Measurements from ENCODE around the gene COL2A1. TPM values are rescaled to one million over a fixed set of nuclear protein-coding genes. Genes with fewer than 3 reads are reported as not detected.

The COL2A1 gene
- total and polyA plus RNA-seq, 4 donors, result not detected

DNA sequence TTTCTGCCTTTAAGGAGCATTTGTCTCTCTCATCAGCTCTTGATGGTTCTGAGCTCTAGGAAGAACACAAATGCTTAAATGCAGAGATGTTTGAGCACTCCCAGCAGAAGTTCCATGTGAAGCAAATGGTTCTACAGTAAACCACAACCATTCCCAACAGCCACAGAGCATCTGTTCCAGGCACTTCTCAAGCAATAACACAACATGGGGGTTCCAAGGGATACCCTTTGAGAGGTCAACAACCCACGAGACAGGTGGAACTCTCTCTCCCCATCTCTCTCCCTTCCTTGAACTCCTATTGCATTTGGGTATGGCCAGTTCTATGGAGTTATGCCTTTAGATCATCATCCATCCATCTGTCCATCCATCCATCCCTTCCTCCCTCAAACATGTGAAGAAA lies 5.2 kb upstream of the COL2A1 start:
- ATAC-seq (ENCODE audit: low FRiP score), result no peak
- 81 to 82% methylated on average over 1 of the region's 1 CpG for WGBS, 2 donors
- no peaks in the 10 kb centered on the region for H3K4me1 ChIP-seq (ENCODE audit: control insufficient read depth in 1 of 2, insufficient read depth in 2 of 2, low read length in 2 of 2)
- no peaks in the 10 kb centered on the region for H3K9me3 ChIP-seq (ENCODE audit: control insufficient read depth, low read length)
- no peak overlapping the region for H3K4me3 ChIP-seq (ENCODE audit: low read length in 2 of 2)
- H3K36me3 ChIP-seq (ENCODE audit: control insufficient read depth in 1 of 2, insufficient read depth in 2 of 2, low read length in 1 of 2), result no peaks in the 10 kb centered on the region
- no peak overlapping the region for H3K27ac ChIP-seq (ENCODE audit: low read depth in 1 of 2, low read length in 2 of 2)
- DNase-seq, result no peak
- peaks cover 0 to 1% of the 10 kb centered on the region in 2 donors for H3K27me3 ChIP-seq (ENCODE audit: control insufficient read depth in 1 of 2, insufficient read depth in 2 of 2, low read length in 1 of 2)
- intact Hi-C loops (cut with DNase I), result no loop called here

- Histone ChIP-seq H3K4me3 (ENCODE audit: low read length in 2 of 2) (no peak overlapping the region), H3K36me3 (ENCODE audit: control insufficient read depth in 1 of 2, insufficient read depth in 2 of 2, low read length in 1 of 2) (no peaks in the 10 kb centered on the region), H3K4me1 (ENCODE audit: control insufficient read depth in 1 of 2, insufficient read depth in 2 of 2, low read length in 2 of 2) (no peaks in the 10 kb centered on the region), H3K27me3 (ENCODE audit: control insufficient read depth in 1 of 2, insufficient read depth in 2 of 2, low read length in 1 of 2) (peaks cover 0 to 1% of the 10 kb centered on the region in 2 donors), H3K9me3 (ENCODE audit: control insufficient read depth, low read length) (no peaks in the 10 kb centered on the region), H3K27ac (ENCODE audit: low read depth in 1 of 2, low read length in 2 of 2) (no peak overlapping the region)
- WGBS, 2 donors, result 76 to 77% methylated on average over 4 of the region's 4 CpGs
- no peak for ATAC-seq (ENCODE audit: low FRiP score)
- DNase-seq, result no peak
- intact Hi-C loops (cut with DNase I), result no loop called here
These were observed 4.7 kb upstream of the COL2A1 start for GRCh38 chr12:48008950-48009349.

DNA sequence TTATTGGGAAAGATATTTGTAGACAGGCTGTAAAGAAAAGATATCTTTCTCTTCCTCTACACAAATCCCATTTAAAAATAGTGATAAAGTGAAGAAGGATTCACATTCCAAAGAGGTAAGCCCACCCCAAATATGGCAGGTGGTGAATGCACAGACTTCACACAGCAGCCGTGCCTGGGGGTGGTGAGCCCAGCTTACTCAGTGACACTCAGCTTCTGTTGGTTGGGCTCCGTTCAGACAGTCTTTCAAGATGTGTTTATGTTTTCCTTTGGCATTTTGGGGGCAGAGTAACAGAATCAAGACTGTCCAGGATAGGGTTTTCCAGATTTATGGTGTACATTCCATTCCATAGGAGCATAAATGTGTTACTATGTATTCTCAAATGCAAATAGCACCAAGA lies 4.1 kb upstream of the COL2A1 start:
- Histone ChIP-seq H3K9me3 (ENCODE audit: control insufficient read depth, low read length) (no peaks in the 10 kb centered on the region), H3K27ac (ENCODE audit: low read depth in 1 of 2, low read length in 2 of 2) (no peak overlapping the region), H3K36me3 (ENCODE audit: control insufficient read depth in 1 of 2, insufficient read depth in 2 of 2, low read length in 1 of 2) (no peaks in the 10 kb centered on the region), H3K4me3 (ENCODE audit: low read length in 2 of 2) (no peak overlapping the region), H3K4me1 (ENCODE audit: control insufficient read depth in 1 of 2, insufficient read depth in 2 of 2, low read length in 2 of 2) (no peaks in the 10 kb centered on the region), H3K27me3 (ENCODE audit: control insufficient read depth in 1 of 2, insufficient read depth in 2 of 2, low read length in 1 of 2) (peaks cover 0 to 1% of the 10 kb centered on the region in 2 donors)
- DNase-seq, result no peak
- ATAC-seq (ENCODE audit: low FRiP score), result no peak
- WGBS, 2 donors, result 43 to 46% methylated on average over 2 of the region's 2 CpGs
- intact Hi-C loops (cut with DNase I), result no loop called here

DNA sequence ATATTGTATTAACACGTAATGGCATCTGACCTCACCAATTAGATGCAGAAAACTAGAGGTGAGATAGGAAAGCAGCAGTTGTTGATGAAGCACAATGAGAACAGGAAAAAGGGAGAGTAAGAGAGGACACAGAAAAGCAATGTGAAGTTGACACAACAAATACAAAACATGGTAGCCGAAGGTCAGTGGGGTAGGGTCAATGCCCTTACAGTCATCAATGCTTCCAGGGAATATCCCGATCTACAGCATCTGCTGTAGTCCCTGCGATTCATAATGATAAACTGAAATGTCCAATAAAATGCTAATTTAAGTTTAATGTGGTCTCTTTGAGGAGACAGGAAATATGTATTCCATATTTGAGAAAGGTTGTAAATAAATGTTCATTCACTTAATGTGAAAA lies 2.9 kb upstream of the COL2A1 start:
- Histone ChIP-seq H3K4me3 (ENCODE audit: low read length in 2 of 2) (no peak overlapping the region), H3K4me1 (ENCODE audit: control insufficient read depth in 1 of 2, insufficient read depth in 2 of 2, low read length in 2 of 2) (no peaks in the 10 kb centered on the region), H3K9me3 (ENCODE audit: control insufficient read depth, low read length) (no peaks in the 10 kb centered on the region), H3K27ac (ENCODE audit: low read depth in 1 of 2, low read length in 2 of 2) (no peak overlapping the region), H3K36me3 (ENCODE audit: control insufficient read depth in 1 of 2, insufficient read depth in 2 of 2, low read length in 1 of 2) (no peaks in the 10 kb centered on the region), H3K27me3 (ENCODE audit: control insufficient read depth in 1 of 2, insufficient read depth in 2 of 2, low read length in 1 of 2) (peaks cover 0 to 1% of the 10 kb centered on the region in 2 donors)
- no peak for ATAC-seq (ENCODE audit: low FRiP score)
- DNase-seq, result no peak
- intact Hi-C loops (cut with DNase I), result no loop called here
- 90 to 91% methylated on average over 4 of the region's 4 CpGs for WGBS, 2 donors

- Histone ChIP-seq H3K4me3 (ENCODE audit: low read length in 2 of 2) (no peak overlapping the region), H3K27ac (ENCODE audit: low read depth in 1 of 2, low read length in 2 of 2) (no peak overlapping the region), H3K9me3 (ENCODE audit: control insufficient read depth, low read length) (no peaks in the 10 kb centered on the region), H3K36me3 (ENCODE audit: control insufficient read depth in 1 of 2, insufficient read depth in 2 of 2, low read length in 1 of 2) (no peaks in the 10 kb centered on the region), H3K27me3 (ENCODE audit: control insufficient read depth in 1 of 2, insufficient read depth in 2 of 2, low read length in 1 of 2) (no peaks in the 10 kb centered on the region), H3K4me1 (ENCODE audit: control insufficient read depth in 1 of 2, insufficient read depth in 2 of 2, low read length in 2 of 2) (no peaks in the 10 kb centered on the region)
- ATAC-seq (ENCODE audit: low FRiP score) (no peak), DNase-seq (no peak)
- intact Hi-C loops (cut with DNase I), result no loop called here
These were observed 1.4 kb upstream of the COL2A1 start for GRCh38 chr12:48005750-48006021.

DNA sequence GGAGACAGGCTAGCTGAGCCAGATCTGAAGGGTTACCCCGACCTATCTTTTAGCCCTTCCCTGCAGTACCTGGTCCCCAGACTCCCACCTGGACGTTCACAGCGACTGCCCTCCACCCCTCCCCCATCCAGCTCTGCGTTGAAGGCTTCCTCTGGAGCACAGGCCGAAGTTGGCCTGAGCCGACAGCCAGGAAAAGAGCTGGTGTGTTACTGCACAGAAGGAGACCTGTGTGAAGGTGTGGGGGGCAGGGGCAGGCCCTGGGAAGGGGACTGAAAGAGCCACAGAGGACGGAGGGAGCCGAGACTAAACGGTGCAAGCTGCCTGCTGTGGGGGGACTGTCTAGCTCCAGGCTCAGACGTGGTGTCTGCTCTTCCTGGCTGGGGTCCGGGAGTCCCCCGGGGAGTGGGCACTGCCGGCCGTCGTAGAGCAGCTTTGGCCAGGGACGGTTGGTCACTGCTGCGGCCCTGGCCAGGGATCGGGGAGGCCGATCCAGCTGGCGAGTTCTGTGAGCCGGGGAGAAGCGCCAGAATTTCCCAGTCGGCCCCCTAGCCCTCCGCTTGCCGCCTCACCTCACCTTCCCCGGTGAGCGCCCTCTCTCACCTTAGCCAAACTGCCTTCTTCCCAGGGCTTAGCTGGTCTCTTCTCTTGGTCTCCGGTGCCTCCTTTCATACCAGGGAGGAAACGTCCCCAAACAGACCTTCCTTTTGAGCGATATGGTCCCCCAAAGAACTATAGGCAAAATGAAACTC lies 899 bp upstream of the COL2A1 start:
- intact Hi-C loops (cut with DNase I), result no loop called here
- ATAC-seq (ENCODE audit: low FRiP score) (no peak), DNase-seq (no peak)
- H3K27me3 ChIP-seq (ENCODE audit: control insufficient read depth in 1 of 2, insufficient read depth in 2 of 2, low read length in 1 of 2), result no peaks in the 10 kb centered on the region
- H3K27ac ChIP-seq (ENCODE audit: low read depth in 1 of 2, low read length in 2 of 2), result no peak overlapping the region
- H3K36me3 ChIP-seq (ENCODE audit: control insufficient read depth in 1 of 2, insufficient read depth in 2 of 2, low read length in 1 of 2), result no peaks in the 10 kb centered on the region
- no peaks in the 10 kb centered on the region for H3K9me3 ChIP-seq (ENCODE audit: control insufficient read depth, low read length)
- 35 to 40% methylated on average over 30 of the region's 30 CpGs for WGBS, 2 donors
- H3K4me3 ChIP-seq (ENCODE audit: low read length in 2 of 2), result no peak overlapping the region
- no peaks in the 10 kb centered on the region for H3K4me1 ChIP-seq (ENCODE audit: control insufficient read depth in 1 of 2, insufficient read depth in 2 of 2, low read length in 2 of 2)

DNA sequence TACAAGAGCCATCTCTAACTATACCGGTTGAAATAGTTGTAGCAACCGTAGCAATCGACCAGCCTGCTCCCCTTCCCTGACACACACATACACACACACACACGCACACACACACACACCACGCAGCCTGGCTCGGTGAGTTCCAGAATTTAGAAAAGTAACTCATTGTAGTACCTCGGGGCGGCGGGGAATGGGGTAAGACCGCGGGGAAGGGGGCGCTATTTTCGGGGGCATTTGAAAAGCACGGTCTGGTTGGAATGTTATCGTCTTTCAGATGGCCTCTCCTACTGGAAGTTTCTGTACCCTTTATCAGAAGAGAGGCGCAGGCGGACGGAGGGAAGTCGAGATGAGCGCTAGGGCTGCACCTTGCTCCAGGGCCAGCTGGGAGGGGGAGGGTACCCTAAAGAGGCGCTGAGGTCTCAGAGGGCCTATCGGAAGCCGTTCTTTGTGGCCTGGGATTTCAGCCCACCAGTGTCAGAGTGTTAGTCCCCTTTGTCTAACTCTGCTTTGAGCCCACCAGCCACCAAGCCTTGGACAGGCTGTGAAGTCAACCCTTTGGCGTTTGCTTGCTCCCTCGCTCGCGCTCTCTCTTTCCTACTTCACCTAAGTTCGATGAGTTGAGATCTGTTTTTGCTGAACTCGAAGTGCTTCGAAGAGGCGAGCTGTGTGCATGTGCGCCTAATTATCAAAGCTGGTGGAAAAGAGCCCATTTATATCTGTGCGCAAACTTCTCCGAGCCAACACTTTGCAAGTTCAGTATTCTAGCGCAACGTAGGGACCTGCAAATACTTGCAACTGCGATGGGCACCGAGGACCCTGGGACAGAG lies 837 bp downstream of the COL2A1 start:
- H3K36me3 ChIP-seq (ENCODE audit: control insufficient read depth in 1 of 2, insufficient read depth in 2 of 2, low read length in 1 of 2), result no peaks in the 10 kb centered on the region
- ATAC-seq (ENCODE audit: low FRiP score), result no peak
- 5 to 6% methylated on average over 38 of the region's 38 CpGs for WGBS, 2 donors
- no peaks in the 10 kb centered on the region for H3K27me3 ChIP-seq (ENCODE audit: control insufficient read depth in 1 of 2, insufficient read depth in 2 of 2, low read length in 1 of 2)
- no peaks in the 10 kb centered on the region for H3K9me3 ChIP-seq (ENCODE audit: control insufficient read depth, low read length)
- H3K4me1 ChIP-seq (ENCODE audit: control insufficient read depth in 1 of 2, insufficient read depth in 2 of 2, low read length in 2 of 2), result no peaks in the 10 kb centered on the region
- H3K4me3 ChIP-seq (ENCODE audit: low read length in 2 of 2), result peak overlapping the region; percentile 6 to 16
- intact Hi-C loops (cut with DNase I), result no loop called here
- DNase-seq, result no peak
- H3K27ac ChIP-seq (ENCODE audit: low read depth in 1 of 2, low read length in 2 of 2), result no peak overlapping the region

DNA sequence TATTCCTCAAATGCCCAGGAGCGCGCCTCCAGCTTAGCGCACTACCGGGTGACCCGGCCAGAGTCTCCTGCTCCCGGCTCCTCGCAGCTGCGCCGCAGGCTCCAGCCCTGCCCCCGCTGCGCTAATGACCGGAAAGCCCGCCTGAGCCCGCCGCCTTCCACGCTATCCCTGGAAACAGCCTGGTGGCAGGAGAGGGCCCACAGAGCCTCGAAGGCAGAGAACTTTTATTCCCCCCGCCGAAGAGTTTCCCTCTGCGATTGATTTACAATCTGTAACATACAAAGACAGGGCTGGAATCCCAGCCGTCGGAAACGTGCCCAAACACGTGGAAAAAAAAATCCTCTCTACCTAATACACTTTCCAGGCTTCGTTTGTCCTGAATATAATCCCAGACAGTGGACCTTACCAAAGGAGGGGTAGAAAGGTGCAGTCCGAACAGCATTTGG lies 1.5 kb downstream of the COL2A1 start:
- Histone ChIP-seq H3K4me1 (ENCODE audit: control insufficient read depth in 1 of 2, insufficient read depth in 2 of 2, low read length in 2 of 2) (no peaks in the 10 kb centered on the region), H3K4me3 (ENCODE audit: low read length in 2 of 2) (peak overlapping the region in 1 of 2 donors; percentile 16), H3K27ac (ENCODE audit: low read depth in 1 of 2, low read length in 2 of 2) (no peak overlapping the region), H3K36me3 (ENCODE audit: control insufficient read depth in 1 of 2, insufficient read depth in 2 of 2, low read length in 1 of 2) (no peaks in the 10 kb centered on the region), H3K9me3 (ENCODE audit: control insufficient read depth, low read length) (no peaks in the 10 kb centered on the region), H3K27me3 (ENCODE audit: control insufficient read depth in 1 of 2, insufficient read depth in 2 of 2, low read length in 1 of 2) (no peaks in the 10 kb centered on the region)
- ATAC-seq (ENCODE audit: low FRiP score) (peak; percentile 73), DNase-seq (peak; percentile 67 to 87)
- intact Hi-C loops (cut with DNase I), result no loop called here
- 1% methylated on average over 26 of the region's 26 CpGs for WGBS, 2 donors

GRCh38 chr12:48002414-48002730 lies 1.9 kb downstream of the COL2A1 start:
- Histone ChIP-seq H3K27me3 (ENCODE audit: control insufficient read depth in 1 of 2, insufficient read depth in 2 of 2, low read length in 1 of 2) (no peaks in the 10 kb centered on the region), H3K4me1 (ENCODE audit: control insufficient read depth in 1 of 2, insufficient read depth in 2 of 2, low read length in 2 of 2) (no peaks in the 10 kb centered on the region), H3K36me3 (ENCODE audit: control insufficient read depth in 1 of 2, insufficient read depth in 2 of 2, low read length in 1 of 2) (no peaks in the 10 kb centered on the region), H3K9me3 (ENCODE audit: control insufficient read depth, low read length) (no peaks in the 10 kb centered on the region), H3K4me3 (ENCODE audit: low read length in 2 of 2) (peak overlapping the region in 1 of 2 donors; percentile 49), H3K27ac (ENCODE audit: low read depth in 1 of 2, low read length in 2 of 2) (no peak overlapping the region)
- DNase-seq, result no peak
- intact Hi-C loops (cut with DNase I), result no loop called here
- WGBS, 2 donors, result 1 to 2% methylated on average over 13 of the region's 13 CpGs
- no peak for ATAC-seq (ENCODE audit: low FRiP score)

Data from aorta (tissue), 5 donors.